ENCODE data around the gene GRK5.

The GRK5 gene

DNA sequence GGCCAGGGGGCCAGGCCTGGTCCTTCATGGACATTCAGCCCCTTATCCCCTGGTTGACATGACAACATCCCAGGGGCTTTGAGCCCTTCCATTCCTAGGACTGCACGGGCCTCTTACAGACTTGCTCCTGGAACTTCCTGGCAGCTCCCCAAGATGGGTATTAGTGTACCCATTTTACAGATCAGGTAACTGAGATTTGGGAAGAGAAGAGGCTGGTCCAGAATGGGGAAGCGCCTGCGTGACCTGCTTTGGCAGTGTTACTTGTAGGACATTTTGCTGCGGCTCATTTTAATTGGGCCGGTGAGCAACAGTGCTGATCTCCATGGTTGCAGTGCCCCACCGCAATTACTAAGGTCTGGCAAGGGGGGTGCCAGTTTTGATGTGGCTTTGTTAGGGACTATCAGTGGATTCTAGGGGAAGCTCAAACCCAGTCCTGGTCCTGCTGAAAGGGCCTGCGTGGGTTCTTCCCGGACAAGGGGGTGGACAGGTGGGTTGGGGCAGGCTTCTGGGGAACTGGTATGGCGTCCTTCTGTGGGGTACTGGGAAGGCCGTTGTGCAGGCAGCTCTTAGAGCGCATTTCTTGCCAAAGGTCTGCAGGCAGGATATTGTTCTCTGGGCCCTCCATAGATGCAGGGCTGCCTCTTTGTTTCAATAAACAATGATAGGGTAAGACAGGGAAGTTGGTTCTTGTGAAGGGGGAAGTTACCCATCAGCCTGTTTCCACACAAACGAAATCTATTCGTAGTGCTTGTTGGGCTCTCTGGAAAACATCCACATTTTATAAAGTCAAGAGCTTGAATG is 197.5 kb downstream of the GRK5 start:
- no peak overlapping the region for H3K4me3 ChIP-seq (replicated peaks; ENCODE audit: low read depth, low read length)
- no peak for DNase-seq (ENCODE audit: low read depth)
- TF ChIP-seq, protein P1, sequence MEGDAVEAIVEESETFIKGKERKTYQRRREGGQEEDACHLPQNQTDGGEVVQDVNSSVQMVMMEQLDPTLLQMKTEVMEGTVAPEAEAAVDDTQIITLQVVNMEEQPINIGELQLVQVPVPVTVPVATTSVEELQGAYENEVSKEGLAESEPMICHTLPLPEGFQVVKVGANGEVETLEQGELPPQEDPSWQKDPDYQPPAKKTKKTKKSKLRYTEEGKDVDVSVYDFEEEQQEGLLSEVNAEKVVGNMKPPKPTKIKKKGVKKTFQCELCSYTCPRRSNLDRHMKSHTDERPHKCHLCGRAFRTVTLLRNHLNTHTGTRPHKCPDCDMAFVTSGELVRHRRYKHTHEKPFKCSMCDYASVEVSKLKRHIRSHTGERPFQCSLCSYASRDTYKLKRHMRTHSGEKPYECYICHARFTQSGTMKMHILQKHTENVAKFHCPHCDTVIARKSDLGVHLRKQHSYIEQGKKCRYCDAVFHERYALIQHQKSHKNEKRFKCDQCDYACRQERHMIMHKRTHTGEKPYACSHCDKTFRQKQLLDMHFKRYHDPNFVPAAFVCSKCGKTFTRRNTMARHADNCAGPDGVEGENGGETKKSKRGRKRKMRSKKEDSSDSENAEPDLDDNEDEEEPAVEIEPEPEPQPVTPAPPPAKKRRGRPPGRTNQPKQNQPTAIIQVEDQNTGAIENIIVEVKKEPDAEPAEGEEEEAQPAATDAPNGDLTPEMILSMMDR (IDR thresholded peaks at IDR 0.05; ENCODE audit: low read length, missing control alignments), result no peak

DNA sequence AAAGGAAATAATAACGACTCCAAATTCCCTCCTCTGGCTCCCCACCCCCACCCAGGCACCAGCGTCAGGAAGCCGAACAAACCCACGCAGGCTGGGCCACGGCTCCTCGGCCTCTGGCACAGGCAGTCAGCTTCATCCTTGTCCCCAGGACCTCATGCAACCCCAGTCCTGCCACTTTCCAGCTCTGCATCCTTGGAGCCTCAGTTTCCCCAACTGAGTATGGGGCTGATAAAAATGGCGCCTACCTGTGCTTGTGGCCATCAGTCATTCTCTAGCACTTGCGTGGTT is 198.1 kb downstream of the GRK5 start:
- TF ChIP-seq, protein P1 (IDR thresholded peaks at IDR 0.05; ENCODE audit: low read length, missing control alignments), result no peak
- no peak for DNase-seq (ENCODE audit: low read depth)

DNA sequence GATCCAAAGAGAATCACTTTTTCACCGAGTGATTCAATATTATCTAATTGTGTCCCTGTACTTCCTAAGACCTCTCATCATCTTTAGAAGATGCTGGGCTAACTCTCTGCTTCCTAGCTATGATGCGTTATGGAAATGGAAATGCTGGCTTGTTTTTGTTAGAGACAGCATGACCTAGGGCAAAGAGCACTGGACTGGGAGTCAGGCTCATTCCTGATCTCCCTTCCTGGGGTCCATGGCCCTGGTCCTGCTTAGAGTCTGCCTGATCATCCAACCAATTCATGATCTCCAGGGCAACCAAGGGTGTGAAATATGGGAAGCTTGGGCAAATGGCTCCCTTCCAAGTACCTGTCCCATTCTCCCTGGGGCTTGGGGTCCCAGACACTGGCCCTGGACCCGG is 198.8 kb downstream of the GRK5 start:
- no peak for DNase-seq (ENCODE audit: low read depth)
- H3K4me3 ChIP-seq (replicated peaks; ENCODE audit: low read depth, low read length), result no peak overlapping the region
- TF ChIP-seq, protein P1 (IDR thresholded peaks at IDR 0.05; ENCODE audit: low read length, missing control alignments), result no peak

More for the DNA sequence above, 198.1 kb downstream of the GRK5 start:
- H3K4me3 ChIP-seq (replicated peaks; ENCODE audit: low read depth, low read length), result no peak overlapping the region

DNA sequence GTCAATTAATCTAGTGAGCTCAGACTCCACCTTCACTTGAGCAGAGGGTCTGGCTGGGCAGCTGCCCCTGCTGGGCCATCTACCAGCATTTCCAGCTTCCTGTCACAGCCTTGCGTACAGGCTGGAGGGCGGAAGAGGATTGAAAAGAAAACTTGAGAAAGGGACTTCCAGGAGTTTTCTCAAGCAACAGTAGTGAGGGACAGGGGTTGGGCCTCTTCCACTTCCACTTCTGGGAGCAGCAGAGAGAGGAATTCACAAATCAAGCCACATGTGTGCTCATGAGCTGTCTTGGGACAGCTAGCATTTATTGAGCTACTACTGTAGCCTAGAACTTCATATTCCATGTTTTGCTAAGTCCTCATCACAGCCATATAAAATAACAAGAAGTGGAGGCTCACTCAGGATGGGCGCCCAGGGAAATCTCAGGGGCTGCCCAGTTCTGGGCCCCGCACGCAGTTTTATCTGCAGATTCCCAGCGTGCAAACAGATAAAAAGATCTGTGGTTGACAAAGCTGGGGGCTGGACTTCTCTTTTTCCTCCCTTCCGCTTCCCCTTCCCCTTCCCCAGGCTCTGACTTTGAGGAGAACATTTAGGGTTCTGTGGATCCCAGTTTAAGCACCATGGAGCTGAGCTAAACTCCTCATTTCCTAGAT is 199.4 kb downstream of the GRK5 start:
- DNase-seq (ENCODE audit: low read depth), result no peak
- no peak overlapping the region for H3K4me3 ChIP-seq (replicated peaks; ENCODE audit: low read depth, low read length)
- TF ChIP-seq, protein P1 (IDR thresholded peaks at IDR 0.05; ENCODE audit: low read length, missing control alignments), result no peak

DNA sequence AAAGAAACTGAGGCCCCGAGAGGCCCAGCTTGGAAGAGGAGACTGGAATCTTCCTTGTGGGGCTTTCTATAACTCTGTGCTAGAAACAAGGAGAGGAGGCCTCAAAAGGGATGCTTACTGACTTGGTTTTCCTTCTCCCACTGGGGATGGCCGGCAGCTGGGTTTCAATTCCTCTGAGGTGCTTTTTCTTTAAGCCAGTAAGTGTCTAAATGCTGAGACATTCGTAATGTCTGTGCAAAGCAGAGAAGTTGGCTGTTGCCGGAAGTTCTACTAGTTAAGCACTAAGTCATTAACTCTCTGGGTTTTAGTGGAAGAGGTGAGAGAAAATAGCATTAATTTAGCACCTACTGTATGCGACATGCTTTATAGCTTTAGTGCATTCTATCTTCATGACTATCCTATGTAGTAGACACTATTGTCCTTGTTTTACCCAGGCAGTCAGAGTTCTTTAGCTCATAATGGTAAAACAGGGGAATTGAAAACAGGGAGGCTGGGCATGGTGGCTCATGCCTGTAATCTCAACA is 199.9 kb downstream of the GRK5 start:
- no peak overlapping the region for H3K4me3 ChIP-seq (replicated peaks; ENCODE audit: low read depth, low read length)
- TF ChIP-seq, protein P1 (IDR thresholded peaks at IDR 0.05; ENCODE audit: low read length, missing control alignments), result no peak
- no peak for DNase-seq (ENCODE audit: low read depth)

DNA sequence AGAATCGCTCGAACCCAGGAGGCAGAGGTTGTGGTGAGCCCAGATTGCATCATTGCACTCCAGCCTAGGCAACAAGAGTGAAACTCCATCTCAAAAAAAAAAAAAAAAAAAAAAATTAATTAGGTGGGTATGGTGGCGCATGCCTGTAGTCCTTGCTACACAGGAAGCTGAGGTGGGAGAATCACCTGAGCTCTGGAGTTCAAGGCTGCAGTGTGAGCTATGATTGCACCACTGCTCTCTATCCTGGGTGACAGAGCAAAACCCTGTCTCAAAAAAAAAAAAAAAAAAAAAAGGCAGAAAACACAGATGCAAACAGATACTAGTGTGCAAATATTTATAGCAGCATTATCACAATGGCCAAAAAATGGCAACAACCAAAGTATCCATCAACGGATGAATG is 200.7 kb downstream of the GRK5 start:
- H3K4me3 ChIP-seq (replicated peaks; ENCODE audit: low read depth, low read length), result no peak overlapping the region
- TF ChIP-seq, protein P1 (IDR thresholded peaks at IDR 0.05; ENCODE audit: low read length, missing control alignments), result no peak

More for the DNA sequence above, 200.7 kb downstream of the GRK5 start:
- DNase-seq (ENCODE audit: low read depth), result no peak

Data from fibroblast of pulmonary artery (primary cell).